ENCODE results near the gene CBARP.
A peak's percentile ranks its signal among the peaks of the same experiment; 100 is the strongest.

The CBARP gene

GRCh38 chr19:1237027-1237659 is 662 bp downstream of the CBARP start:
- Histone ChIP-seq H3K36me3 (ENCODE audit: insufficient read depth, insufficient read length, low read length) (peaks cover 39% of the 10 kb centered on the region), H3K4me1 (ENCODE audit: insufficient read depth, insufficient read length) (peaks cover 40% of the 10 kb centered on the region), H3K9me3 (ENCODE audit: insufficient read depth, low read length) (no peaks in the 10 kb centered on the region), H3K27me3 (ENCODE audit: insufficient read depth, insufficient read length) (peaks cover 14% of the 10 kb centered on the region), H3K9ac (ENCODE audit: insufficient read length, low read depth) (peak overlapping the region; percentile 90), H3K4me3 (ENCODE audit: insufficient read length, low read depth) (peak overlapping the region; percentile 72)
- DNase-seq (ENCODE audit: low read depth, low spot score): no peak
- TF ChIP-seq ZNF274 (IDR thresholded peaks at IDR 0.05; ENCODE audit: low read depth, low read length) (no peak), YY1 (IDR thresholded peaks at IDR 0.05; ENCODE audit: insufficient read depth, insufficient read length) (no peak), SUZ12 (IDR thresholded peaks at IDR 0.05; ENCODE audit: extremely low read depth, insufficient read depth, insufficient read length) (no peak)

GRCh38 chr19:1236576-1236975 is 1.2 kb downstream of the CBARP start:
- Histone ChIP-seq H3K9me3 (ENCODE audit: insufficient read depth, low read length) (no peaks in the 10 kb centered on the region), H3K27me3 (ENCODE audit: insufficient read depth, insufficient read length) (peaks cover 14% of the 10 kb centered on the region), H3K4me3 (ENCODE audit: insufficient read length, low read depth) (peak overlapping the region; percentile 72), H3K4me1 (ENCODE audit: insufficient read depth, insufficient read length) (peaks cover 43% of the 10 kb centered on the region), H3K9ac (ENCODE audit: insufficient read length, low read depth) (peak overlapping the region; percentile 90), H3K36me3 (ENCODE audit: insufficient read depth, insufficient read length, low read length) (peaks cover 44% of the 10 kb centered on the region)
- DNase-seq (ENCODE audit: low read depth, low spot score): no peak
- TF ChIP-seq YY1 (IDR thresholded peaks at IDR 0.05; ENCODE audit: insufficient read depth, insufficient read length): no peak
- TF ChIP-seq SUZ12 (IDR thresholded peaks at IDR 0.05; ENCODE audit: extremely low read depth, insufficient read depth, insufficient read length): no peak
- no peak for TF ChIP-seq ZNF274 (IDR thresholded peaks at IDR 0.05; ENCODE audit: low read depth, low read length)

- no peak for DNase-seq (ENCODE audit: low read depth, low spot score)
- Histone ChIP-seq H3K4me3 (ENCODE audit: insufficient read length, low read depth) (peak overlapping the region; percentile 37), H3K36me3 (ENCODE audit: insufficient read depth, insufficient read length, low read length) (peaks cover 46% of the 10 kb centered on the region), H3K9ac (ENCODE audit: insufficient read length, low read depth) (peak overlapping the region; percentile 80), H3K9me3 (ENCODE audit: insufficient read depth, low read length) (no peaks in the 10 kb centered on the region), H3K27me3 (ENCODE audit: insufficient read depth, insufficient read length) (peaks cover 12% of the 10 kb centered on the region), H3K4me1 (ENCODE audit: insufficient read depth, insufficient read length) (peaks cover 45% of the 10 kb centered on the region)
- TF ChIP-seq YY1 (IDR thresholded peaks at IDR 0.05; ENCODE audit: insufficient read depth, insufficient read length): no peak
- no peak for TF ChIP-seq SUZ12 (IDR thresholded peaks at IDR 0.05; ENCODE audit: extremely low read depth, insufficient read depth, insufficient read length)
- no peak for TF ChIP-seq ZNF274 (IDR thresholded peaks at IDR 0.05; ENCODE audit: low read depth, low read length)
Measured at GRCh38 chr19:1235625-1236538, 1.9 kb downstream of the CBARP start.

GRCh38 chr19:1234955-1235380 is 2.8 kb downstream of the CBARP start:
- Histone ChIP-seq H3K36me3 (ENCODE audit: insufficient read depth, insufficient read length, low read length) (peaks cover 51% of the 10 kb centered on the region), H3K27me3 (ENCODE audit: insufficient read depth, insufficient read length) (peaks cover 11% of the 10 kb centered on the region), H3K9me3 (ENCODE audit: insufficient read depth, low read length) (no peaks in the 10 kb centered on the region), H3K4me1 (ENCODE audit: insufficient read depth, insufficient read length) (peaks cover 46% of the 10 kb centered on the region), H3K9ac (ENCODE audit: insufficient read length, low read depth) (no peak overlapping the region), H3K4me3 (ENCODE audit: insufficient read length, low read depth) (no peak overlapping the region)
- TF ChIP-seq ZNF274 (IDR thresholded peaks at IDR 0.05; ENCODE audit: low read depth, low read length) (no peak), YY1 (IDR thresholded peaks at IDR 0.05; ENCODE audit: insufficient read depth, insufficient read length) (no peak), SUZ12 (IDR thresholded peaks at IDR 0.05; ENCODE audit: extremely low read depth, insufficient read depth, insufficient read length) (no peak)
- no peak for DNase-seq (ENCODE audit: low read depth, low spot score)

- TF ChIP-seq YY1 (IDR thresholded peaks at IDR 0.05; ENCODE audit: insufficient read depth, insufficient read length) (no peak), SUZ12 (IDR thresholded peaks at IDR 0.05; ENCODE audit: extremely low read depth, insufficient read depth, insufficient read length) (no peak), ZNF274 (IDR thresholded peaks at IDR 0.05; ENCODE audit: low read depth, low read length) (no peak)
- no peak for DNase-seq (ENCODE audit: low read depth, low spot score)
- no peak overlapping the region for H3K9ac ChIP-seq (ENCODE audit: insufficient read length, low read depth)
- no peak overlapping the region for H3K4me3 ChIP-seq (ENCODE audit: insufficient read length, low read depth)
- peaks cover 41% of the 10 kb centered on the region for H3K4me1 ChIP-seq (ENCODE audit: insufficient read depth, insufficient read length)
- H3K27me3 ChIP-seq (ENCODE audit: insufficient read depth, insufficient read length): peaks cover 6% of the 10 kb centered on the region
- H3K9me3 ChIP-seq (ENCODE audit: insufficient read depth, low read length): no peaks in the 10 kb centered on the region
- H3K36me3 ChIP-seq (ENCODE audit: insufficient read depth, insufficient read length, low read length): peaks cover 54% of the 10 kb centered on the region
Measured at GRCh38 chr19:1234051-1234954, 3.5 kb downstream of the CBARP start.

GRCh38 chr19:1233115-1233667 is 4.6 kb downstream of the CBARP start:
- TF ChIP-seq SUZ12 (IDR thresholded peaks at IDR 0.05; ENCODE audit: extremely low read depth, insufficient read depth, insufficient read length) (no peak), YY1 (IDR thresholded peaks at IDR 0.05; ENCODE audit: insufficient read depth, insufficient read length) (no peak), ZNF274 (IDR thresholded peaks at IDR 0.05; ENCODE audit: low read depth, low read length) (no peak)
- no peak for DNase-seq (ENCODE audit: low read depth, low spot score)
- peaks cover 62% of the 10 kb centered on the region for H3K36me3 ChIP-seq (ENCODE audit: insufficient read depth, insufficient read length, low read length)
- H3K27me3 ChIP-seq (ENCODE audit: insufficient read depth, insufficient read length): peaks cover 5% of the 10 kb centered on the region
- no peaks in the 10 kb centered on the region for H3K9me3 ChIP-seq (ENCODE audit: insufficient read depth, low read length)
- H3K9ac ChIP-seq (ENCODE audit: insufficient read length, low read depth): no peak overlapping the region
- peaks cover 32% of the 10 kb centered on the region for H3K4me1 ChIP-seq (ENCODE audit: insufficient read depth, insufficient read length)
- H3K4me3 ChIP-seq (ENCODE audit: insufficient read length, low read depth): no peak overlapping the region

Data from NT2/D1 (cell line).